HG02884 (cell line): ENCODE results near the gene IL17RB.

Experiments used
- ATAC-seq: cut with Tn5 transposase; IDR thresholded peaks from one replicate; pipeline ENCODE4 v1.9.1; 2021; ENCODE audit warnings: mild to moderate bottlenecking, moderate library complexity; ENCODE audit not compliant: unreplicated experiment

IL17RB gene

DNA sequence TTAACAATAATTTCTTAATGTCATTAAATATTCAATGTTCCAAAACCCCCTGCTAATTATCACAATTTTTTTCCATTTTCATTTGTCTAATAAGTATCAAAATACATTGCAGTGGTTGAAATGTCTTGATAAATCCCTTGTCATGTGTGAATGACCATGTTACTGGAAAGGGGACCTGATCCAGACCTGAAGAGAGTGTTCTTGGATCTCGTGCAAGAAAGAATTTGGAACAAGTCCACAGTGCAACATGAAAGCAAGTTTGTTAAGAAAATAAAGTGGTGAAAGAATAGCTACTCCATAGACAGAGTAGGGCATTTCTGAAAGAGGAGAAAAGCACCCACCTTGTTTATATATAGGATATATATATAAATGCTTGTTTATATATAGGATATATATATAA is 55.7 kb downstream of the IL17RB start:
- no peak for ATAC-seq

DNA sequence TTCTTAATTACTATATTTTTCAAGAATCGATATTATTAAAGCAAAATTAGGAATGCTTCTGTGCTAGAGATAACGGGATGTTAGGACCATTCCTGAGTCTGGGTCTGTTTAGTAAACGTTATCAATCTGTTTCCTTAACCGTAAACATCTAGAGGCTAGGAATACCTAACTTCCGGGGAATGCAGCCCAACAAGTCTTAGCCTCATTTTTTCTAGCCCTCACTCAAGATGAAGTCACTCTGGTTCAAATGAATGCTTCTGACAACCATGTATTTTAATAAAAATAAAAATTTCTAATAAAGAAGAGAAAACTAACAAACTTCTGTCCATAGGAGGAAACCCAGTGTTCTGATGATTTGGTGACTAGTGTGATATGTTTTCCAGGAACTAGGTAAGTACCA is 56.3 kb downstream of the IL17RB start:
- ATAC-seq, result no peak

- ATAC-seq, result no peak
Observed at GRCh38 chr3:53913401-53913800, 67.0 kb downstream of the IL17RB start.
